WI38 (cell line): ENCODE measurements around the gene ALDH4A1.
A peak's percentile ranks its signal among the peaks of the same experiment; 100 is the strongest.
"Not testable (repeated sequence)": the region's sequence is repeated elsewhere in the genome, so short reads cannot be mapped to it uniquely, and the experiment has no call there.

Experiments used
- H3K4me3 ChIP-seq: 2 replicates; pipeline ENCODE4 v1.5.1; 2011; ENCODE audit warnings: low read depth, mild to moderate bottlenecking, control low read depth, low read length
- CTCF ChIP-seq: IDR thresholded peaks from 2 replicates; pipeline ENCODE4 v1.5.1; 2012; ENCODE audit warnings: low read depth, mild to moderate bottlenecking, control low read depth, low read length

Gene ALDH4A1

GRCh38 chr1:18875107-18875795 lies 27.1 kb downstream of the ALDH4A1 start:
- peak; percentile 85 for TF ChIP-seq CTCF
- no peak overlapping the region for H3K4me3 ChIP-seq

DNA sequence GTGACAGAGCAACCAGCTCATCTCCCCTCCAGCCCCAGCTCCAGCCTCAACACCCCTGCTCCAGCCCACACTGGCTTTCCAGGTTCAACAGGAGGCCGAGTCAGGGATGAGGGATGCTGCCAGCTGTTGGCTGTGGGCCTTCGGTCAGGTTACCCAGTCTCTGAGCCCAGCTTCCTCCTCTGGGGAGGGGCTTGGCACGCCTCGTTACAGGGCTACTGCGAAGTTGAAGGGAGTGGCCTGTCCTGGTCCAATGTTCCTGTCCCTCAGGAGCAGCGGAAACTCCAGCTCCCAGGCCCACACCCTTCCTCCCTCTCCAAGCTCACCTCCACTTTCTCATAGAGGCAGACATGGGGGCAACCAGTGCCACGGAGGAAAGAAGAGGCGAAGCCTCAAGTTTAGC lies 27.8 kb downstream of the ALDH4A1 start:
- TF ChIP-seq CTCF: no peak
- H3K4me3 ChIP-seq: no peak overlapping the region

- TF ChIP-seq CTCF: no peak
- no peak overlapping the region for H3K4me3 ChIP-seq
These were observed 28.3 kb downstream of the ALDH4A1 start for GRCh38 chr1:18874036-18874435.

DNA sequence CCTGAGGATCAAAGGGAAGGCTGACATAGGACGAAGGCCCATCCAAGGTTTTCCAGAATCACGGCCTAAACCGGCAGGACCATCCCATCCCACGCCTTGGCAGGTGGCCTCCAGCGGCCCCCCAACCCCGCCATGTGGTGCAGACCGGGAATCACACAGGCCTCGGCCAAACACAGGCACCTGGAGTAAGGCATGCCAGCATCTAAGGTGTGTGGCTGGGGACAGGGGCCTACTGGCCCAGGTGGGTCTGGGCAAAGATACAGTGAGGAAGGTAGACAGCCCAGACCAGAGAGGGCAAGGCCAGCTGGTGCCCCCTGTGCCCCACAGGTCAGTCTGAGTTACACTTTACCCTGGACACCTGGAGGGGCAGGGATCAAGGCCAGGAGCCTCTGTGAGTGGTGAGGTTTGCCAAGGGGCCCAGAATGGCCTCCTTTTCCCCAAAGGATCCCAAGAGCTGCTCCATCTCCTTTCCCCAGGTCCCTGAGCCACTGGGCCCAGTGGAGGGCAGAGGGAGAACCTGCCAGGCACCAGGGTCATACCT lies 30.2 kb downstream of the ALDH4A1 start:
- no peak for TF ChIP-seq CTCF
- H3K4me3 ChIP-seq: no peak overlapping the region

DNA sequence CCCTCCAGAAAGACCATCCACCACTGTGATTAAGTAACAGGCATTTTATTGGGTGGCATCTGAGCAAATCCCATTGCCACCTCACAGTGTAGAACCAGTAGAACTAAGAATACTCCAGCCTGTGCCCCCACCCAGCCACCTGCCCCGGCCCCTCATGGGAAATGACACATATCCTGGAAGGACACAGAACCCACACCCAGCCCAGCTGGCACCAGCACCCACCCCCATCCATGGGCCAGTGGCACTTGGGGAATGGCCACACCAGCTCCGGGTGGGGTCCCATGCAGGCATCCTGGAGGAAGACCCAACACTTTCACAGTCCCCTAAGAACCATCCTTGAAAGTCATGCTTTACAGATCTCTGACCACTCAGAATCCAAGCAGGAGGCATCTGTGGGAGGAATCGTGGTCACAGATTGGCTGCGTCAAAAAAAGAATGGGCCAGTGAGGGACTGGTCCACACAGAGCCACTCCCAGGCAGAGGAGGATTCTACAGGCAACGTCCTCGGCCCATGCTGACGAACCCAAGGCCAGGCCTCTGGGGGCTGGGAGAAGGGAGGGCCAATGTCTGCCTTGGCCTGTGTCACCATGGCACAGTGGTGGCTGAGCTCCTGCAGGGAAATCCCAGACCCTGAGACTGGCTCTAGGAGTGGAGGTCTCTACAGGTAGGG lies 30.8 kb downstream of the ALDH4A1 start:
- H3K4me3 ChIP-seq: no peak overlapping the region
- TF ChIP-seq CTCF: no peak

GRCh38 chr1:18870957-18871356 lies 31.4 kb downstream of the ALDH4A1 start:
- no peak overlapping the region for H3K4me3 ChIP-seq

GRCh38 chr1:18870595-18870865 lies 31.8 kb downstream of the ALDH4A1 start:
- not testable (repeated sequence) for H3K4me3 ChIP-seq

More at GRCh38 chr1:18870957-18871356, 31.4 kb downstream of the ALDH4A1 start:
- no peak for TF ChIP-seq CTCF
